GM12891 (cell line): ENCODE data around the gene PPP2R5E.

ENCODE experiments used
- DNase-seq: peaks from one replicate; pipeline ENCODE4 v3.0.0; 2011; ENCODE audit warnings: low spot score; ENCODE audit not compliant: insufficient read length
- FAIRE-seq: peaks from 2 replicates; lab custom pipeline; 2011; peaks lifted over from hg19 to GRCh38; lab: Jason Lieb, UNC
- PAX5 ChIP-seq: IDR thresholded peaks from 2 replicates; pipeline ENCODE4 v1.6.1; 2011; ENCODE audit warnings: low read length, moderate library complexity, mild to moderate bottlenecking; ENCODE audit not compliant: insufficient read depth, severe bottlenecking
- POLR2A ChIP-seq: IDR thresholded peaks from 2 replicates; pipeline ENCODE4 v1.6.1; 2011; ENCODE audit warnings: low read depth, low read length, control low read depth
- POLR2AphosphoS5 ChIP-seq: IDR thresholded peaks from 2 replicates; pipeline ENCODE4 v1.6.1; 2011; ENCODE audit warnings: low read depth, low read length, control low read depth
- POU2F2 ChIP-seq: IDR thresholded peaks from 2 replicates; pipeline ENCODE4 v1.6.1; 2011; ENCODE audit warnings: low read depth, mild to moderate bottlenecking, control low read depth, low read length, moderate library complexity
- SPI1 ChIP-seq: IDR thresholded peaks from 2 replicates; pipeline ENCODE4 v1.6.1; 2011; ENCODE audit warnings: low read depth, low read length, control low read depth
- TAF1 ChIP-seq: IDR thresholded peaks from 2 replicates; pipeline ENCODE4 v1.6.1; 2011; ENCODE audit warnings: low read depth, low read length, control low read depth

The PPP2R5E gene

GRCh38 chr14:63328787-63329737, 214.1 kb downstream of the PPP2R5E start:
- no peak for DNase-seq
- TF ChIP-seq PAX5 (no peak), POU2F2 (no peak), TAF1 (no peak), POLR2A (no peak), SPI1 (no peak), POLR2AphosphoS5 (no peak)
- no peak for FAIRE-seq

- no peak for DNase-seq
- no peak for FAIRE-seq
- no peak for TF ChIP-seq POLR2A
- TF ChIP-seq SPI1, result no peak
- TF ChIP-seq POLR2AphosphoS5, result no peak
- TF ChIP-seq PAX5, result no peak
- no peak for TF ChIP-seq TAF1
- TF ChIP-seq POU2F2, result no peak
Measured at GRCh38 chr14:63326840-63327239, 216.3 kb downstream of the PPP2R5E start.

- TF ChIP-seq SPI1 (no peak), TAF1 (no peak), PAX5 (no peak), POLR2A (no peak), POU2F2 (no peak), POLR2AphosphoS5 (no peak)
- FAIRE-seq (no peak), DNase-seq (no peak)
Measured at GRCh38 chr14:63322897-63323573, 220.1 kb downstream of the PPP2R5E start.

- FAIRE-seq, result no peak
- TF ChIP-seq POU2F2, result no peak
- no peak for TF ChIP-seq TAF1
Measured at GRCh38 chr14:63322472-63322871, 220.7 kb downstream of the PPP2R5E start.

More at GRCh38 chr14:63322472-63322871, 220.7 kb downstream of the PPP2R5E start:
- DNase-seq, result no peak
